22Rv1 (cell line): ENCODE results near the gene CAPZA1.

ENCODE experiments used
- ZFX ChIP-seq: fragments of 450-650 bp; IDR thresholded peaks from 2 replicates; pipeline ENCODE4 v1.6.1; 2017; ENCODE audit warnings: antibody characterized with exemption, borderline replicate concordance
- TF ChIP-seq, protein P1 (sequence below): fragments of 450-650 bp; IDR thresholded peaks from 2 replicates; pipeline ENCODE4 v1.5.1; 2017; ENCODE audit warnings: mild to moderate bottlenecking

DNA sequence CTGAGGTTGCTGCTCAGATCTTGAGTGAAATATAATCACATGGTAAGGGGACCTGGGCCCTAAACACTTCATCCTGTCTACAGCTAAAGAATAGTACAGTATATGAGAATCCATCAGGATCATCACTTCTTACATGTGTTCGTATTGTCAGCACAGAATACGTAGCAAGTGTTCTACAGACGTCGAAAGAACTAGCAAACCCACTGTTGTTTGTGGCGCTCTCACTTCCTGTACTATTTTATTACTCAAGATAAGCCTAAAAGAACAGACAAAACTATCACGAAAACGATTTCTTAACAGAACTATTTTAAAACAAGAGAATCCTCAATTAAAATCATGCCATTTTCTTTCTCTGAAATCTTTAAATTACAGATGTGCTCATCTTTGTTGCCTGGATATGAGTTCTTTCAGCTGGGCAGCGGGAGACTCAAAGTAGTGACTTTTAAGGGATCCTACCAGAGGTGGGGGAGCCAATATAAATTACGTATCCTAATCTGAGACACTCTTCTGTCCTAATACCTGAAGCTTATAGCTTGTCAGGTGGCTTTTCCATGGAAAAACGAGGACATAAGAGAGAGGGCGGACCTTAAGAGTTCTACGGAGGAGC is 1.4 kb upstream of the CAPZA1 start:
- TF ChIP-seq ZFX = no peak
- TF ChIP-seq, protein P1, sequence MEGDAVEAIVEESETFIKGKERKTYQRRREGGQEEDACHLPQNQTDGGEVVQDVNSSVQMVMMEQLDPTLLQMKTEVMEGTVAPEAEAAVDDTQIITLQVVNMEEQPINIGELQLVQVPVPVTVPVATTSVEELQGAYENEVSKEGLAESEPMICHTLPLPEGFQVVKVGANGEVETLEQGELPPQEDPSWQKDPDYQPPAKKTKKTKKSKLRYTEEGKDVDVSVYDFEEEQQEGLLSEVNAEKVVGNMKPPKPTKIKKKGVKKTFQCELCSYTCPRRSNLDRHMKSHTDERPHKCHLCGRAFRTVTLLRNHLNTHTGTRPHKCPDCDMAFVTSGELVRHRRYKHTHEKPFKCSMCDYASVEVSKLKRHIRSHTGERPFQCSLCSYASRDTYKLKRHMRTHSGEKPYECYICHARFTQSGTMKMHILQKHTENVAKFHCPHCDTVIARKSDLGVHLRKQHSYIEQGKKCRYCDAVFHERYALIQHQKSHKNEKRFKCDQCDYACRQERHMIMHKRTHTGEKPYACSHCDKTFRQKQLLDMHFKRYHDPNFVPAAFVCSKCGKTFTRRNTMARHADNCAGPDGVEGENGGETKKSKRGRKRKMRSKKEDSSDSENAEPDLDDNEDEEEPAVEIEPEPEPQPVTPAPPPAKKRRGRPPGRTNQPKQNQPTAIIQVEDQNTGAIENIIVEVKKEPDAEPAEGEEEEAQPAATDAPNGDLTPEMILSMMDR = no peak
